Thoracic aorta (tissue), 2 donors: ENCODE results near the gene KCND2. TPM values are rescaled to one million over a fixed set of nuclear protein-coding genes. Genes with fewer than 3 reads are reported as not detected.

Source experiments
- ATAC-seq: fragments of 150-250 bp; one replicate; pipeline ENCODE4 v1.8.0; 2017; ENCODE audit warnings: low read depth; ENCODE audit not compliant: insufficient number of reproducible peaks, low FRiP score
- DNase-seq: peaks from one replicate; pipeline ENCODE4 v3.0.0-alpha.2; 2020; ENCODE audit warnings: low spot score
- H3K27ac ChIP-seq, 2 donors: fragments of 200-600 bp; sonication (generic); 1 replicate in 1 of 2; 2 replicates in 1 of 2; pipeline ENCODE4 v1.5.1; 2016; ENCODE audit warnings: mild to moderate bottlenecking in 2 of 2, moderate library complexity in 2 of 2
- H3K27me3 ChIP-seq: fragments of 200-600 bp; sonication (generic); replicated peaks from 2 replicates; pipeline ENCODE4 v1.6.0; 2016; ENCODE audit warnings: mild to moderate bottlenecking; ENCODE audit not compliant: insufficient read depth
- H3K36me3 ChIP-seq: fragments of 200-600 bp; sonication (generic); one replicate; pipeline ENCODE4 v1.5.1; 2016
- H3K4me1 ChIP-seq, 2 donors: fragments of 200-600 bp; sonication (generic); 1 replicate in 1 of 2; 2 replicates in 1 of 2; pipeline versions ENCODE4 v1.5.1 to v1.6.0; 2016; ENCODE audit warnings: low read depth in 2 of 2, mild to moderate bottlenecking in 1 of 2; ENCODE audit not compliant: control insufficient read depth in 1 of 2
- H3K4me3 ChIP-seq: fragments of 200-600 bp; sonication (generic); 2 replicates; pipeline ENCODE4 v1.5.1; 2016; ENCODE audit warnings: mild to moderate bottlenecking
- H3K9me3 ChIP-seq: fragments of 200-600 bp; sonication (generic); 2 replicates; pipeline ENCODE4 v1.5.1; 2016
- total RNA-seq, 2 donors: library from RNA; depleted of rRNA; stranded (reverse); fragments of >200 nt; gene quantifications; one replicate each; pipeline versions ENCODE4 v1.1.0 to v1.2.3, GENCODE V29; 2016
- TF ChIP-seq, protein P1 (sequence below): fragments of 200-600 bp; sonication (generic); IDR thresholded peaks from one replicate; pipeline ENCODE4 v1.5.1; 2019; ENCODE audit warnings: antibody characterized with exemption

The KCND2 gene
- total RNA-seq, 2 donors from 2014 or later = 0.14 to 0.99 TPM

DNA sequence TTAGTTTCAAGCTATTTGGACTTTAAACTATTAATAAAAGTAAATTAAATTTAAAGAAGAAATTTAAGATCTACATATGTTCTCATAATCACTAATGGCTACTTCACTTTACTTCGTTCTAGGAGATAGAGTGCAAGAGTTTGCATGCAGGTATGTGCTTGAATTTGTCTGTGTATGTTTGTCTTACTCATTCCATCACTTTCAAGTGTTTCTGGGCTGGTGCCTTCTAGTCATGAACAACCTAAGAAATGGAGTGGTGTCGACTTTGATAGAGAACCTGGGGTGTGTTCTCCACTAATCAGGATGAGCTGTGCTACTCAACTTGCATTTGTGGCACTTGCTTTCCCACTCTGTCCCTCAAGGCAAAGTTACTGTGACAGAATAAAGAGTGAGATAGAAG lies 169.9 kb downstream of the KCND2 start:
- no peak overlapping the region for H3K4me3 ChIP-seq
- TF ChIP-seq, protein P1, sequence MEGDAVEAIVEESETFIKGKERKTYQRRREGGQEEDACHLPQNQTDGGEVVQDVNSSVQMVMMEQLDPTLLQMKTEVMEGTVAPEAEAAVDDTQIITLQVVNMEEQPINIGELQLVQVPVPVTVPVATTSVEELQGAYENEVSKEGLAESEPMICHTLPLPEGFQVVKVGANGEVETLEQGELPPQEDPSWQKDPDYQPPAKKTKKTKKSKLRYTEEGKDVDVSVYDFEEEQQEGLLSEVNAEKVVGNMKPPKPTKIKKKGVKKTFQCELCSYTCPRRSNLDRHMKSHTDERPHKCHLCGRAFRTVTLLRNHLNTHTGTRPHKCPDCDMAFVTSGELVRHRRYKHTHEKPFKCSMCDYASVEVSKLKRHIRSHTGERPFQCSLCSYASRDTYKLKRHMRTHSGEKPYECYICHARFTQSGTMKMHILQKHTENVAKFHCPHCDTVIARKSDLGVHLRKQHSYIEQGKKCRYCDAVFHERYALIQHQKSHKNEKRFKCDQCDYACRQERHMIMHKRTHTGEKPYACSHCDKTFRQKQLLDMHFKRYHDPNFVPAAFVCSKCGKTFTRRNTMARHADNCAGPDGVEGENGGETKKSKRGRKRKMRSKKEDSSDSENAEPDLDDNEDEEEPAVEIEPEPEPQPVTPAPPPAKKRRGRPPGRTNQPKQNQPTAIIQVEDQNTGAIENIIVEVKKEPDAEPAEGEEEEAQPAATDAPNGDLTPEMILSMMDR = no peak
- no peak overlapping the region for H3K27ac ChIP-seq
- H3K9me3 ChIP-seq = no peaks in the 10 kb centered on the region
- DNase-seq = no peak
- no peak for ATAC-seq
- no peaks in the 10 kb centered on the region for H3K36me3 ChIP-seq
- H3K4me1 ChIP-seq = no peaks in the 10 kb centered on the region
- H3K27me3 ChIP-seq = no peaks in the 10 kb centered on the region

DNA sequence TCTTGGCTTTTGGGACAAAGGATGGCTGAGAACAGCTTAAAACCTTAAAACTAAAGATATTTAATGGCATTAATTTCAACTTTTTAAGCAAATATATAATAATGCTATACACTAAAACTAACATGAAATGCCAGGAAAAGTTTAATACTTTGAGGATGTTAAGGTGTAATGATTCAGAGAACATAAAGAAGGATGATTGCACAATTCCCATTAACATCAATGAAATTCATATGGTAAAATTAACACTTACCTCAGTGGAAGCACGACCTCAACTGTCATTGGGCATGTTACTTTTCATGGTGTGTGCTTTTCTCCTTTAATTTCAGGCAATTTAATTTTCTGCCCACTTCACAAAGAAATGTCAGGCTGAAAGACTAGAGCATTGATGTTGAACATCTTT lies 171.7 kb downstream of the KCND2 start:
- Histone ChIP-seq H3K9me3 (no peaks in the 10 kb centered on the region), H3K36me3 (no peaks in the 10 kb centered on the region), H3K27me3 (no peaks in the 10 kb centered on the region), H3K27ac (no peak overlapping the region), H3K4me1 (no peaks in the 10 kb centered on the region), H3K4me3 (no peak overlapping the region)
- no peak for DNase-seq
- TF ChIP-seq, protein P1 = no peak
- ATAC-seq = no peak

DNA sequence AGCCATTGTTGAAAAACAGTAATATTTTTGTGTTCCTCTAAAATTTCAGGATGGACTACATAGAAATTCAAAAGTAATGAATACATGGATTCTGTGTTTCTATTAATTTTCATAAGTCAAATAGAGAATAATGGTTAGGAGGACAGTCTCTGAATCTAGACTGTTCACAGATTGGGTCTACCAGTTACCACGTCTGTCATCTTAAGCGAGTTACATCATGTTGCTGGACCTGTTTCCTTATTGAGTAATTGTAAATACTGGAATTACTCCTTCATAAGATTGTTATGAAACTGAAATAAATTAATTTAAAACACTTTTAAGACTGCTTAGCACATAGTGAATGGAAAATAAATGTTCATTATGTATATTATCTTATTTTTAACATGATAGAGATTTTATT lies 172.3 kb downstream of the KCND2 start:
- H3K27me3 ChIP-seq = no peaks in the 10 kb centered on the region
- H3K36me3 ChIP-seq = no peaks in the 10 kb centered on the region
- TF ChIP-seq, protein P1 = no peak
- H3K4me3 ChIP-seq = no peak overlapping the region
- H3K4me1 ChIP-seq = no peaks in the 10 kb centered on the region
- no peak overlapping the region for H3K27ac ChIP-seq
- DNase-seq = no peak
- ATAC-seq = no peak
- no peaks in the 10 kb centered on the region for H3K9me3 ChIP-seq

DNA sequence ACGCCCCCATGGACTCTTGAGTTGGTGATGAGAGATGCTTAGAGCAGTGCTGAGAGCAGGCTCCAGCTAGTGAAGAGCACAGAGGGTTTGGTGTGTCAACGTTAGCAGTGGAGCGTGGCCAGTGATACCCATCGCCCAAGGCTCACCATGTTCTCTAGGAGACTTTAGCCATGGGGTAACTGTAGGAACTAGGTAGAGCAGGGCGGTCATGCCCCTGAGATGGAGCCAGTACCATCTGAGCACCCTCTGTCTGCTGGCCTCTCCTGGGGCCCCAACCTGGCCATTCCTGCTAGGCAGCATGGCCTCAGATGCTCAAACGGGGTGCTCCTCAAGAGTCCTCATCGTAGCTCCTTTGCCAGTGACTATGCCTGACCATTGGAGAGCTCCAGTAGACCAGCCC lies 179.7 kb downstream of the KCND2 start:
- TF ChIP-seq, protein P1 = no peak
- DNase-seq (no peak), ATAC-seq (no peak)
- H3K27ac ChIP-seq = no peak overlapping the region
- H3K4me3 ChIP-seq = no peak overlapping the region
- H3K27me3 ChIP-seq = no peaks in the 10 kb centered on the region
- H3K36me3 ChIP-seq = no peaks in the 10 kb centered on the region
- H3K4me1 ChIP-seq = no peaks in the 10 kb centered on the region
- no peaks in the 10 kb centered on the region for H3K9me3 ChIP-seq

DNA sequence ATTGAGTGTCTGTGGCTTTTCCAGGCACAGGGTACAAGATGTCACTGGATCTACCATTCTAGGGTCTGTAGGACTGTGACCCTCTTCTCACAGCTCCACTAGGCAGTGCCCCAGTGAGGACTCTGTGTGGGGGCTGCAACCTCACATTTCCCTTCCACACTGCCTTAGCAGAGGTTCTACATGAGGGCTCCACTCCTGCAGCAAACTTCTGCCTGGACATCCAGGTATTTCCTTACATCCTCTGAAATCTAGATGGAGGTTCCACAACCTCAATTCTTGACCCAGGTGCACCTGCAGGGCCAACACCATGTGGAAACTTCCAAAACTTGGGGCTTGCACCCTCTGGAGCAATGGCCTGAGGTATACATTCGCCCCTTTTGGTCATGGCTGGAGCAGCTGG lies 183.7 kb downstream of the KCND2 start:
- H3K4me1 ChIP-seq = no peaks in the 10 kb centered on the region
- DNase-seq = no peak
- TF ChIP-seq, protein P1 = no peak
- no peaks in the 10 kb centered on the region for H3K27me3 ChIP-seq
- H3K36me3 ChIP-seq = no peaks in the 10 kb centered on the region
- H3K4me3 ChIP-seq = no peak overlapping the region
- no peak for ATAC-seq
- H3K27ac ChIP-seq = no peak overlapping the region
- no peaks in the 10 kb centered on the region for H3K9me3 ChIP-seq
